Right ventricle myocardium inferior (tissue), 1 donor: ENCODE data around the gene ARSA. TPM values are rescaled to one million over a fixed set of nuclear protein-coding genes. Genes with fewer than 3 reads are reported as not detected.
A peak's percentile ranks its signal among the peaks of the same experiment; 100 is the strongest.
"Not testable (repeated sequence)": the region's sequence is repeated elsewhere in the genome, so short reads cannot be mapped to it uniquely, and the experiment has no call there.

Experiments used
- ATAC-seq: fragments of 200-7000 bp; cut with Tn5 transposase; one replicate; pipeline ENCODE4 v1.9.1; 2020; ENCODE audit warnings: mild to moderate bottlenecking, moderate library complexity
- DNase-seq: peaks from one replicate; pipeline ENCODE4 v3.0.0; 2021; ENCODE audit errors: missing footprints
- intact Hi-C: fragments of 100-400 bp; cut with DNase I; formaldehyde crosslinking; loops from one replicate; pipeline ENCODE4 v1.11.0; 2022
- total RNA-seq: library from RNA; stranded (reverse); fragmentation: NEBNext Ultra II Directional; extraction: Animal tissue kit (Norgen Biotek cat#: 25700); gene quantifications from one replicate; pipeline ENCODE4 v1.2.1, GENCODE V29; 2021
- donor health status: DM: no; HTN: yes; CAD: no; lungs with severe emphysema.

Gene ARSA
- total RNA-seq, 1 donor from 2014 or later, result 21.3 TPM

- intact Hi-C loops, result no loop called here
- no peak for ATAC-seq
- DNase-seq, result no peak
Observed at GRCh38 chr22:50625568-50626313, 2.2 kb downstream of the ARSA start.

- intact Hi-C loops, result no loop called here
- no peak for DNase-seq
Observed at GRCh38 chr22:50625131-50625567, 2.8 kb downstream of the ARSA start.

GRCh38 chr22:50624347-50625130 is 3.4 kb downstream of the ARSA start:
- ATAC-seq, result no peak
- intact Hi-C loops, result loop anchor here (5.0 kb wide), 2 partner anchors 82 to 97 kb away; partner anchors contain the start of gene SCO2
- no peak for DNase-seq

More at GRCh38 chr22:50625131-50625567, 2.8 kb downstream of the ARSA start:
- ATAC-seq, result no peak

- ATAC-seq (no peak), DNase-seq (no peak)
- intact Hi-C loops, result loop anchor here (5.0 kb wide), 2 partner anchors 81 to 96 kb away; partner anchors contain the start of gene SCO2
Observed at GRCh38 chr22:50622723-50623327, 5.1 kb downstream of the ARSA start.

GRCh38 chr22:50621948-50622722 is 5.8 kb downstream of the ARSA start:
- no peak for DNase-seq
- intact Hi-C loops, result loop anchor here (2.0 to 5.0 kb wide), 4 partner anchors 45 to 95 kb away; partner anchors contain the start of genes SCO2 and SHANK3
- ATAC-seq, result no peak

- DNase-seq (no peak), ATAC-seq (peak; percentile 35)
- intact Hi-C loops, result loop anchor here (2.0 to 5.0 kb wide), 4 partner anchors 45 to 94 kb away; partner anchors contain the start of genes SCO2 and SHANK3
Observed at GRCh38 chr22:50621356-50621880, 6.5 kb downstream of the ARSA start.

- intact Hi-C loops, result loop anchor here (2.0 to 5.0 kb wide), 4 partner anchors 44 to 93 kb away; partner anchors contain the start of genes SCO2 and SHANK3
- ATAC-seq (peak; percentile 79), DNase-seq (peak; percentile 81)
Observed at GRCh38 chr22:50620593-50621355, 7.2 kb downstream of the ARSA start.

GRCh38 chr22:50614296-50614695 is 13.7 kb downstream of the ARSA start:
- not testable (repeated sequence) for DNase-seq, ATAC-seq
- intact Hi-C loops, result loop anchor here (5.0 to 10.0 kb wide), 2 partner anchors 67 to 369 kb away; partner anchors contain the start of genes KLHDC7B and TUBGCP6

GRCh38 chr22:50613291-50613981 is 14.5 kb downstream of the ARSA start:
- peak; percentile 84 for ATAC-seq
- DNase-seq, result no peak
- intact Hi-C loops, result loop anchor here (5.0 to 10.0 kb wide), 2 partner anchors 66 to 369 kb away; partner anchors contain the start of genes KLHDC7B and TUBGCP6

- intact Hi-C loops, result loop anchor here (5.0 to 10.0 kb wide), 2 partner anchors 65 to 368 kb away; partner anchors contain the start of genes KLHDC7B and TUBGCP6
- DNase-seq, result no peak
- ATAC-seq, result no peak
Observed at GRCh38 chr22:50612528-50613221, 15.3 kb downstream of the ARSA start.

GRCh38 chr22:50612168-50612527 is 15.8 kb downstream of the ARSA start:
- intact Hi-C loops, result loop anchor here (5.0 to 10.0 kb wide), 2 partner anchors 65 to 367 kb away; partner anchors contain the start of genes KLHDC7B and TUBGCP6

GRCh38 chr22:50611341-50612060 is 16.5 kb downstream of the ARSA start:
- no peak for ATAC-seq
- DNase-seq, result no peak
- intact Hi-C loops, result loop anchor here (5.0 to 10.0 kb wide), 2 partner anchors 64 to 367 kb away; partner anchors contain the start of genes KLHDC7B and TUBGCP6

More at GRCh38 chr22:50612168-50612527, 15.8 kb downstream of the ARSA start:
- no peak for ATAC-seq
- DNase-seq, result no peak

GRCh38 chr22:50610581-50610980 is 17.4 kb downstream of the ARSA start:
- ATAC-seq (no peak), DNase-seq (no peak)
- intact Hi-C loops, result loop anchor here (5.0 to 10.0 kb wide), 2 partner anchors 63 to 366 kb away; partner anchors contain the start of genes KLHDC7B and TUBGCP6

GRCh38 chr22:50610041-50610451 is 17.9 kb downstream of the ARSA start:
- ATAC-seq (no peak), DNase-seq (no peak)
- intact Hi-C loops, result loop anchor here (5.0 to 10.0 kb wide), 2 partner anchors 63 to 365 kb away; partner anchors contain the start of genes KLHDC7B and TUBGCP6

- intact Hi-C loops, result no loop called here
- DNase-seq (no peak), ATAC-seq (no peak)
Observed at GRCh38 chr22:50609599-50609998, 18.4 kb downstream of the ARSA start.
